OCI-M1 (cell line): ENCODE results near the gene BICDL1.
"Not testable (repeated sequence)": the region's sequence is repeated elsewhere in the genome, so short reads cannot be mapped to it uniquely, and the experiment has no call there.

ENCODE experiments used
- DNase-seq: peaks from one replicate; lab custom pipeline; 2025; lab: John Stamatoyannopoulos, UW

Gene BICDL1

GRCh38 chr12:120006258-120006975 is 17.4 kb downstream of the BICDL1 start:
- DNase-seq: no peak

- no peak for DNase-seq
These were observed 18.2 kb downstream of the BICDL1 start for GRCh38 chr12:120007272-120007671.

GRCh38 chr12:120010661-120011230 is 21.7 kb downstream of the BICDL1 start:
- no peak for DNase-seq

DNA sequence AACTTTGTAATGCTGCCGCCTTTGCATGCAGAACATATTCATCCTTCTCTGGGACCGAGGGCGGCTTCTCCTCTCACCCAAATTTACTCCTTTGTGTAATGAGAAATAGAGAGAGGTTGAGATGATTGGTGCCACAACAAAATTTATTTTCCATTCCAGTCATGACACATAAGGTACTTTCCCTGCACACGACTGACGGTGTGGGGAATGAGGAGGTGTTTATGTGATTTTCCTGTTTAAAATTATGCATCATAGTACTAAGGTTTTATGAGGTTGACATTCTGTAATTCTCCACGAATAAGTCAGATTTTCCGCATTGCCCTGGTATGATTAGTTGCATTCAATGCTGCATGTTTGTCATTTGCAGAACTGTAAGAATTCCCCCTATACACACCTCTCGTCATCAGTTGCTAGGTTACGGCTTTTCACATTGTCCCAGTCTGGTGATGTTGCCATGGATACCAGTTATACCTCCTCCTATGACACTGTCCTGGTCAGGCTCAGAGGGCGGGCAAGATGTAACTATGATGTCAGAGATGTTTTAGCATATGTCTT is 23.1 kb downstream of the BICDL1 start:
- no peak for DNase-seq

GRCh38 chr12:120013659-120014380 is 24.8 kb downstream of the BICDL1 start:
- DNase-seq: no peak

DNA sequence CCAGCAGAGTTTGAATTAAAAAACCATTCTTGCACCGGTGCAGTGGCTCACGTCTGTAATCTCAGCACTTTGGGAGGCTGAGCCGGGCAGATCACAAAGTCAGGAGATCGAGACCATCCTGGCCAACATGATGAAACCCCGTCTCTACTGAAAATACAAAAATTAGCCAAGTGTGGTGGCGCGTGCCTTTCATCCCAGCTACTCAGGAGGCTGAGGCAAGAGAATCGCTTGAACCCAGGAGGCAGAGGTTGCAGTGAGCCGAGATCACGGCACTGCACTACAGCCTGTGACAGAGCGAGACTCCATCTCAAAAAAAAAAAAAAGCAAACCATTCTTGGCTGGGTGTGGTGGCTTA is 25.3 kb downstream of the BICDL1 start:
- not testable (repeated sequence) for DNase-seq

DNA sequence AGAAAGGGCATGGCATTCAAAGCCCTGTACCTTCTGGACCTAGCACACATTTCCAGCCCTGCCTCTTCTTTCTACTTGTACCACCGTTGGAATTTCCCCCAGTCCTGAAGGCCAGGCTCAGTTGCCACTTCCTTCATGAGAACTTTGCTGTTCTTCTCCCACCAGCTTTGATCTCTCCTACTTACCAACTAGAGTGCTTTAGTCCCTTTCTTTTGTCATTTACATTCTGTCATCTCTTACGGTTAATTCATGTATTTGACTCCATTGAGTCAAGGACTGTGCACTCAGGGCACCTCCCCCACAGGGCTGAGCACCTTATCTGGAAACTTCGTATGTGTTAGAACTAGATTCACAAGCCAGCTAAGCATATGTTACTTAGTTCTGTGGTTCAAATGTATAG is 26.3 kb downstream of the BICDL1 start:
- peak; percentile 34 for DNase-seq

DNA sequence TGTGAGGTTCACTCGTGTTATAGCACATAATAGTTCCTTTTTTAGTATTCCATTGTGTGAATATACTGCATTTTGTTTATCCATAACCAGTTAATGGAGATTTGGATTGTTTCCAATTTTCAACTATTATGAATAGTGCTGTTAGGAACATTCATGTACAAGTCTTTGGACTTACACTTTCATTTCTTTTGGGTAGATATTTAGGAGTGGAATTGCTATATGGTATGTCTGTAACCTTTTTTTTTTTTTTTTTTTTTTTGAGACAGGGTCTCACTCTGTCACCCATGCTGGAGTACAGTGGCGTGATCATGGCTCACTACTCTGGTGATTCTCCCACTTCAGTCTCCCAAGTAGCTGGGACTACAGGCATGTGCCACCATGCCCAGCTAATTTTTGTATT is 27.2 kb downstream of the BICDL1 start:
- not testable (repeated sequence) for DNase-seq

DNA sequence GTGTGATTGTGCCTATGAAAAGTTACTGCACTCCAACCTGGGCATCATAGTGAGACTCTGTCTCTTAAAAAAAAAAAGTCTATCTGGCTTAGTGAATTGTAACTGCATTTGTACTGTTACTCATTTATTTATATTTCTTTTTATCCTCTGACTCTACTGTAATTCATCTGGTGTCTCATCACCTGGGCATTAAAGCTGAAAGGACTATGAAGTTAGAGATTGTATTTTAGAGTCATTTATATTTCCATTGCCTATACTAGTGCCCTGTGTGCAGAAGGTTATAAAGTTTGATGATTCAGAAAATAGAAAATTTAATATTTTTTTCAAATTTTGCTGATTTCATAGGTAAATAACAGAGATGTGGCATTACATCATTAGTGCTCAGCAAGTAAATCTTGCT is 30.2 kb downstream of the BICDL1 start:
- DNase-seq: no peak

DNA sequence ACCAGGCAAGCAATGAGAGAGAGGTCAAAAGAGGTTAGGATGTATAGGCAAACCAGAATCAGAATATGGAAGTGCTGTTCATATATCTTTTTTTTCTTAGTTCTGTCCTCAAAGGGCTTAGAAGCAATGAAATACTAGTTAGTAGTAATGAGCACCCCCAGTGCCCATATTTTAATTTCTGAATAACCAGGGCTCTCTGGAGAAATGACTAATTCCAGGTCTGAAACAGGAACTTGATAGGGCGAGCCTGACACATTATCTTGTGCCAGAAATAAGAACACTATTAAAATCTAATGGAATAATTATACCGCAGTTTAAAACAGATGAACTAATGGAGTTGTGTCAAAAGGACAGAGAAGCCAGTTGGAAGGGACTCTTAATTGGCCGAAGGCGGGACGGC is 30.9 kb downstream of the BICDL1 start:
- no peak for DNase-seq

DNA sequence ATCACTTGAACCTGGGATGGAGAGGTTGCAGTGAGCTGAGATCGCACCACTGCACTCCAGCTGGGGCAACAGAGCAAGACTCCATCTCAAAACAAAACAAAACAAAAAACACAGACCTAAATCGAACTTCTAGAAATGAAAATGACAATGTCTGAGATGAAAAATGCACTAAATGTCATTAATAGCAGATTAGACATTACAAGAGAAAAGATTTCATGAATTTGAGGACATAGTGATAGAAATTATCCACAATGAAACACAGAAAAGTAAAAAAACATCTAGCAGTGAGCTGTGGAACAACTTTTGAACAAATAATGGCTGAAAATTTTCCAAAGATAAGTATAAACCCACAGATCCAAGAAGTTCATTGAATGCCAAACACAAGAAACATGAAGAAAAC is 35.2 kb downstream of the BICDL1 start:
- no peak for DNase-seq

DNA sequence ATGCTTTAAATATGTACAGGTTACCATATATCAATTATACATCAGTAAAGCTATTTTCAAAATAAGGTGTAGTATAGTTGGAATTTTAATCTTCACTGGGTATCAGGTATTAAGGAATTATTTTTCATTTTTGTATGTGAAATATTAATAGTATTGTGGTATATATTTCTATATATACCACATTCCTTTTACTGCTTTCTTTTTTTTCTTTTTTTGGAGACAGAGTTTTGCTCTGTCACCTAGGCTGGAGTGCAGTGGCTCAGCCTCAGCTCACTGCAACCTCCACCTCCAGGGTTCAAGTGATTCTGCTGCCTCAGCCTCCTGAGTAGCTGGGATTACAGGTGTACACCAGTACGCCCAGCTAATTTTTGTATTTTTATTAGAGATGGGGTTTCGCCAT is 36.6 kb downstream of the BICDL1 start:
- DNase-seq: no peak

DNA sequence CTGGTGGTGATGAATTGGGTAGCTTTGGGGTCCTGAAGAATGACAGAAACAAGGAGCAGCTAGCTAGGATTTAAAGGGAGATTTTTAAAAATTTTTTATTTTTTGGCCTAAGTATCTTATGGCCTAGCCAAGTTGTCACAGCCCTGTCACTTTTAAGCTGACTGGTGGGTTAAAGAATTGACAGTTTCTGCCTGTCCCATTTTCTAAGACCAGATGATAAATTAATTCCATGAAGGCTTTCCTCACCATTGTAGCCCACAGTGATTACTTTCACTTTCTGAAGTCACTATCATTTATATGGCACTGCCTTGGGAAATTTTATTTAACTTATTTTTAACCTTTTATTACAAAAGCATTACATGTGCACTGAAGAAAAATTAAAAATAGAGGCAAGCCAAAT is 43.2 kb downstream of the BICDL1 start:
- peak; percentile 5 for DNase-seq

DNA sequence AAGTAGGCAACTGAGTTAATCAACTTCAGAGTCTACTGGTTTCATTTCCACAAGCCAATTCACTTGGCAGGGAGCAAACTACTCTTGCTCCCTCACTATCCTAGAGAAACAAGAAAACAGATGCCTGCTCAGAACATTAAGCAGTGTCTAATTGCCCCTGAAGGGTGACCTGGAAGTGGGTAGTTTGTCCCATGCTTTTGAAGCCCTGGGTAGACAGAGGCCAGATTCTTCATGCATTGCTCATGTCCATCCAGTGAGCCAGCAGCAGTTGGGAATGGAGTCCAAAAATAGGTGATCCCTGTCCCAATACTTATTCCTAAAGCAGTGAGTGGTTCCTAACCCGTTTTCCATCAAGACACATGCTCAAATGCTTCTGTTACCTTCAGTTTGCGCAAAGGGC is 48.8 kb downstream of the BICDL1 start:
- no peak for DNase-seq

- DNase-seq: no peak
These were observed 50.7 kb downstream of the BICDL1 start for GRCh38 chr12:120039711-120040110.

DNA sequence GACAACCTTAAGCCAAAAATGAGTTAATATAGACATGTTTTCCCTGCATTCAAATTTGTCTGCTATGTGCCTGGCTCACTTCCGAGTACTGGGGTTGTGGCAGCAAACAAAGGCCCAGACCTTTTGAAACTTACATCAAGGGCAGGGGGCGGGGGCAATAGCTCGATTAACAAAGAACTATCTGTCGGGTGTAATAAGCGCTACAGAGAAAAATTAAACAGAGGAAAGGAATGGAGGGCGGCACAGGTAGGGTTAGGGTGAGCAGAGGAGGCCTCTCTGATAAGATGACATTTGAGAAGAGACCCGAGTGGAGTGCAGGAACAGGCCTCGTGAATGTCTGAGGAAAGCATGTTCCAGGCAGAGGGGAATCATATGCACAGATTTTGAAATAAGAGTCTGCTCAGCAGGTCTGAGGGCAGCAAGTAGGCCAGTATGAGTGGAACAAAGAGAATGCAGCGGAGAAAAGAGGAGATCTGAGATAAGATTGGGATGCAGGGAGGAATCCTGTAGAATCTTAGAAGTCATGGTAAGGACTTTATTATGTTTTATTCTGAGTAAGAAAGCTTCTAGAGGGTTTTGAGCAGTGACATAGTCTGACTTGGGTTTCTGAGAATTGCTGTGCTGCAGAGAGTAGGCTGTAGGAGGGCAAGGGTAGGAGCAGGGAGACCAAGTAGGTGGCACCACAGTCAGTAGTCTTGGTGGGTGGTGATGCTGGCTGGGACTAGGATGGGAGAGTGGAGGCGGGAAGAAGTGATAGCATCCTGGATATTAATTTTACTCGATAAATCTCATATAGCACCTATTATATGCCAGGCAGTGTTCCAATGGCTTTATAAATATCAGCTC is 52.6 kb downstream of the BICDL1 start:
- no peak for DNase-seq

DNA sequence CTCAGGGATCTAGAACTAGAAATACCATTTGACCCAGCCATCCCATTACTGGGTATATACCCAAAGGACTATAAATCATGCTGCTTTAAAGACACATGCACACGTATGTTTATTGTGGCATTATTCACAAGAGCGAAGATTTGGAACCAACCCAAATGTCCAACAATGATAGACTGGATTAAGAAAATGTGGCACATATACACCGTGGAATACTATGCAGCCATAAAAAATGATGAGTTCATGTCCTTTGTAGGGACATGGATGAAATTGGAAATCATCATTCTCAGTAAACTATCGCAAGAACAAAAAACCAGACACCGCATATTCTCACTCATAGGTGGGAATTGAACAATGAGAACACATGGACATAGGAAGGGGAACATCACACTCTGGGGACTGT is 56.3 kb downstream of the BICDL1 start:
- DNase-seq: not testable (repeated sequence)

GRCh38 chr12:120047072-120047471 is 58.0 kb downstream of the BICDL1 start:
- DNase-seq: no peak

- no peak for DNase-seq
These were observed 59.2 kb downstream of the BICDL1 start for GRCh38 chr12:120048263-120048662.

- DNase-seq: no peak
These were observed 60.4 kb downstream of the BICDL1 start for GRCh38 chr12:120049426-120049825.

DNA sequence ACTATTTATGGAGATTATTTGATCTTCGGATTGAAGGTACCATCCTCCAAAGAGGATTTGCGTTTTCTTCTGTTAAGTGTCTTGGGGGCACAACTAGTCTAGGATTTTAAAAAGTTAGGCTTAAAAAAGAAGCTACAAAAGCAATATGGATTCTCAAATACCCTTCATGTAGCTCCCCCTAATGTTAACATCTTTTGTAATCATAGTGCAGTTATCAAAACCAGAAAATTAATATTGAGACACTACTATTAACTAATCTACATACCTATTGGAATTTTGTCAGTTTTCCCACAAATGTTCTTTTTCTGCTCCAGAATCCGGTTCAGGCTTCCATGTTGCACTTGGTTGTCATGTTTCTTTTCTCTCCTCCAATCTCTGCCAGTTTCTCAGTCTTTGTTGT is 62.5 kb downstream of the BICDL1 start:
- DNase-seq: no peak

DNA sequence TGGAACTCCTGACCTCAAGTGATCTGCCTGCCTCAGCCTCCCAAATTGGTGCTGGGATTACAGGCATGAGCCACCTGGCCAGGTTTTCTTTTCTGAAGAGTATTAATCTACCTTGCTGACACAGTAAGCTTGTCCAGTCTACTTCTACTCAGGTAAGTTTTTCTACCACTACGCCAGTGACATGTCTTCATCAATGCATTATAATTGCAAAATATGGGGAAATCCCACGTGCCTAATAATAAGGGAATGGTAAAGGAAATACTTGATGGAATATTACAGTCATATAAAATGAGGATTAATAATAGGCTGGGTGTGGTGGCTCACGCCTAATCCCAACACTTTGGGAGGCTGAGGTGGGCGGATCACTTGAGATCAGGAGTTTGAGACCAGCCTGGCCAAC is 65.3 kb downstream of the BICDL1 start:
- no peak for DNase-seq
